GM21723 (cell line): Measurements from ENCODE around the gene CDCA8.
A peak's percentile ranks its signal among the peaks of the same experiment; 100 is the strongest.
"Not testable (repeated sequence)": the region's sequence is repeated elsewhere in the genome, so short reads cannot be mapped to it uniquely, and the experiment has no call there.

Source experiments
- ATAC-seq: cut with Tn5 transposase; IDR thresholded peaks from one replicate; pipeline ENCODE4 v1.9.1; 2021; ENCODE audit warnings: mild to moderate bottlenecking, moderate library complexity; ENCODE audit not compliant: unreplicated experiment

Gene CDCA8

GRCh38 chr1:37672136-37672870 is 20.0 kb upstream of the CDCA8 start:
- no peak for ATAC-seq

GRCh38 chr1:37673920-37674319 is 18.4 kb upstream of the CDCA8 start:
- no peak for ATAC-seq

DNA sequence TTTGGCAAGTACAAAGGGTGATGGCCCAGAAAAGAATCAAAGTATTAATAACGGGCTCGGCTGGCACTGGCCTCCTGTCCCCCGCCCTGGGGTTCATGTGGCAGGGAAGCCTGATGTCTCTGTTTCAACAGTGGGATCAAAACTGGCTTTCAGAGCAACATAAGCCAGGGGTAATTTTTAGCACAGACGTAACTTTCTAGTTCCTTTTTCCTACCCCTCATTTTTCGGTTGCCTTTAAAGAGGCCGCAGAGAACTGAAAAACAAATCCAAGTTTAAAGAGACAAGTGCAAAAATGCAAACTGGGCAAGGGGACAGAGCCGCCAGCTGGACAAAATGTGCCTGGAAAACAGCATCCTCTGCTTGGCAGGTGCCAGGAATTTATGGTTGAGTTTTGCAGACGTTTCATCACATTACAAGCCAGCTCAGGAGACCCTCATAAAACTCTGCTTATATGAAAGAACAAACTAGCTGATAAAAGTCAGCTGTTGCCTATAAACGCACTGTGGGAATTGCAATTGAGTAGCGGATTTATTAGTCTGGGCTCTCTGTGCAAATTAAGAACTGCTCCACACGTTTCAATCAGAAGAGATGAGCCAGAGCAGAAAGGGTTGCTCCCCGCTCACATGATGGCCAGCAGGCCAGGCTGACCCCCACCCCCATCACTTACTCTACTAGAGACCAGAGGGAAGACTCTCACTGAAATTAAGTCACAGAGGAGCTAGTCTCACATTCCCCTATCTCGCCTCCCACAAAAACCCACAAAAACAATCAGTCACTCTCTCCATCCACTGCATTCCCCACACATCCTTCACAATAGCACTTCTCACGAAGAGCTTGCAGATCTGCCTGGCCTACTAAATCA is 15.8 kb upstream of the CDCA8 start:
- no peak for ATAC-seq

DNA sequence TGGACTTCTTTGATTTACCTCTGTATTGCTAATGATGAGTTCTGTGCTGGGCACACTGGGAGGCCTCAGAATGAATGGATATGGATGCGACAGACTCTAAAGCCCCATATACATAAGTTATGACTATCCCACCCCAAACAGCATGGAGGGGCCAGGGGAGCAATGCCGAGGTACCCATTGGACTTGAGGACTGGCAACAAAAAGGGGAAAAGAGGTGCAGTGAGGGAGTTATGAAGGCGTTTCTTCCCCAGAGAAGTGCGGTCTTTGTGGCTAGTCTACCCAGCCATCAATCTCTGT is 15.2 kb upstream of the CDCA8 start:
- ATAC-seq, result no peak

GRCh38 chr1:37677808-37678207 is 14.5 kb upstream of the CDCA8 start:
- no peak for ATAC-seq

- ATAC-seq, result no peak
Observed at GRCh38 chr1:37680933-37681332, 11.4 kb upstream of the CDCA8 start.

- ATAC-seq, result no peak
Observed at GRCh38 chr1:37682334-37682987, 9.9 kb upstream of the CDCA8 start.

- ATAC-seq, result not testable (repeated sequence)
Observed at GRCh38 chr1:37684182-37684581, 8.1 kb upstream of the CDCA8 start.

DNA sequence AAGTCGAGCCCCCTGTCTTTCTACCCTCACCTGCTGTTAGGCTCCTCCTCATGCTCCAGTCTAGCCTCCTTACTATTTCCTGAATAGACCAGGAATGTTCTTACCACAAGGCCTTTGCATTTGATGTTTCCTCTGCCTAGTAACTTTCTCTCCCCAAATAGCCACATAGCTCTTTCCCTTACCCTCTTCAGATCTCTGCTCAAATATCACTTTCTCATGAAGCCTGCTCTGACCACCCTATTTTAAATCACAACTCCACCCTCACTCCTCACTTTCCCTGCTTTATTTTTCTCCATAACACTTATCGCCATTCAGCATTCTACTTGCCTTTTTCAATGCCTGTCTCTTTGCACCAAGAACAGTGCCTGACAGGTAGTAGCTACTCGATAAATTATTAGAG is 6.6 kb upstream of the CDCA8 start:
- no peak for ATAC-seq

- ATAC-seq, result not testable (repeated sequence)
Observed at GRCh38 chr1:37687764-37688163, 4.6 kb upstream of the CDCA8 start.

- no peak for ATAC-seq
Observed at GRCh38 chr1:37688926-37689325, 3.4 kb upstream of the CDCA8 start.

DNA sequence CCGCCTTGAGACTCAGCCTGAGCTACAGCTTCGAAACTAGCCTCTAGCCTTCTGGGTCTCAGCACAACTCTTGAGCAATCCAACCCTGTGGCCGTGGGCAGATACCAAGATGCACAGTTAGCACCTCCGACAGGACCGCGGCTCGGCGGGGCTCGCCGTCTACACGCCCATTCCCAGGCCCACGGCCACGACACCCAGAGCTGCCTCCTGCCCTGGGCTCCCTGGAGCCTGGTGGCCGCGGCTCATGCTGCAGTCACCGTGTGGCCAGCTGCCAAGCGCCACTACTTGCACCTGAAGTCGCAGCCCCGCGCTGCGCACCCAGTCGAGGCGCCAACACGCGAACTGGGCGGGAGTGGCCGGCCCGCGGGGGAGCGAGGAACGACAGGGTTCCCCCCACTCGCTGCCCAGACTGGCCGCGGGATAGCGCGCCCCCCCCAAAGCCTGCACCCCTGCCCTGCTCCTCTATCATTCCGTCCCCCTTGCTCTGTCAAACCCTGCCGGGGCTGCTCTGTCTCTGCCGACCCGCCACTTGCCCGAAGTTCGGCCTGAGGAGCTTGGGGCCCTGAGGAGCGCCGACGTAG is 729 bp upstream of the CDCA8 start:
- ATAC-seq, result peak; percentile 7

- ATAC-seq, result no peak
Observed at GRCh38 chr1:37692834-37693175, 489 bp downstream of the CDCA8 start.

GRCh38 chr1:37697090-37697489 is 4.8 kb downstream of the CDCA8 start:
- ATAC-seq, result no peak

- ATAC-seq, result no peak
Observed at GRCh38 chr1:37697737-37698136, 5.4 kb downstream of the CDCA8 start.

DNA sequence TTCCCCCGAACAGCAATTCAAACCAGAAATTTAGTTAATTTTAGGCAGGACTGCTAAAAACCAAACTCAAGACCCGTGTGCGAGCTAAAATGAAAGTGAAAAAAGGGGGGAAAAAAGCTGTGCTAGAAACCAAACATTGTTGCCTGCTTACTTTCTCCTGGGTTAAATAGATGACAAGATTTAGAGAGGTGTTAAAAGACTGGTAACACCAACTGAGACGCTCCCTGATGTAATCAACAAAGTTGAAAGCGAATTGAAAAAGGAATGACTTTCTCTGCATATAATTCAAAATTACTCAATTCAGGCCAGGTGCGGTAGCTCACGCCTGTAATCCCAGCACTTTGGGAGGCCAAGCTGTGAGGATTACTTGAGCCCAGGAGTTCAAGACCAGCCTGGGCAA is 6.8 kb downstream of the CDCA8 start:
- no peak for ATAC-seq

DNA sequence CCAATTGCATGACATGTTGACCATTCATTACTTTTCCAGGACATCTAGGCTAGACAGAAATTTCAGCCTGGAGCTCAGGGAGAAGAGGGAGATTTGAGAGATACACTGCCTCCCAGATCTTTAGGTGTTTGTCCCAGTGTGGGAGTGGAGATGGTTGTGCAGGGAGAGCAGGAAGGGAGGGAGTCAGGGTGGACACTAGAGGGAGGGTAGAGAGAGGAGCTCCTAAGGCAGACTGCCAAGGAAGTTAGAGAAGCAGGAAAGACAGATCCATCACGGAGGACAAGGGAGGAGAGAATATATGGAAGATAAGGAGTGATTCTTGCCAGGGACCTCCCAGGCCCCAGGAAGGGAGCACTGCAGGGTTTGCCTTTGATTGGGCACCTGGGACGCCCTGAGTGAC is 8.7 kb downstream of the CDCA8 start:
- ATAC-seq, result no peak

DNA sequence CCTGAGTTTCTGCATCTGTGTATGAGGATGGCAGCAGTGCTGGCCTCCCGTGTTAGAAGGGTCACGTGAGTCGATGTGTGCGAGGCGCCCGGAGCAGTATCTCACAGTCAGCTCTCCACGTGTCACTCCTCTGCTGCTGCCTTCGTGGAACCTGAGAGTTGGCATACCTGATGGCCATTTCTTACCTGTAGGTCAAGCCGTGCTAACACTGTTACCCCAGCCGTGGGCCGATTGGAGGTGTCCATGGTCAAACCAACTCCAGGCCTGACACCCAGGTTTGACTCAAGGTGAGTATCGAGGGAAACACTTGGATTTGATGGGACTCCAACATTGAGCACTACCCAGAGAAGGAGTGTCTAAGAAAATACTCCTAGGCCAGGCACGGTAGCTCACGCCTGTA is 10.7 kb downstream of the CDCA8 start:
- no peak for ATAC-seq

DNA sequence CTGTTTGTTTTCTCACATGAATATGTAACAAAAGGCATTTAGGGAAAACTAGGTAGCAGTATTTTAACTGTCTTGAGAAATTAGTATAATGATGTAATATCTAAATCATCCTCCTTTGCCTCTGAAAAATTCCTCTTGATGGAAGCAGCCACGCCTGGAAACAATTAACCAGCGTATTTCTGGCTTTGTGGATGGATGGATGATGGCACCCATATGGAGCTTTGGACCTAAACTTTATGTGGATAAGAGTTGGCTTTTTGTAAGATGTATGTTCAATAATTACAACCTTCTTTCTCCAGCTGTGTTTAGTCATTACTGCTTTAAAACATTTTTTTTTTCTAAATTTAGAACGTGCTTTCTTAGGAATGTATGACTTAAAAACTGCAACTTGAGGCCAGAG is 12.7 kb downstream of the CDCA8 start:
- ATAC-seq, result no peak

GRCh38 chr1:37705399-37705798 is 13.1 kb downstream of the CDCA8 start:
- ATAC-seq, result no peak

DNA sequence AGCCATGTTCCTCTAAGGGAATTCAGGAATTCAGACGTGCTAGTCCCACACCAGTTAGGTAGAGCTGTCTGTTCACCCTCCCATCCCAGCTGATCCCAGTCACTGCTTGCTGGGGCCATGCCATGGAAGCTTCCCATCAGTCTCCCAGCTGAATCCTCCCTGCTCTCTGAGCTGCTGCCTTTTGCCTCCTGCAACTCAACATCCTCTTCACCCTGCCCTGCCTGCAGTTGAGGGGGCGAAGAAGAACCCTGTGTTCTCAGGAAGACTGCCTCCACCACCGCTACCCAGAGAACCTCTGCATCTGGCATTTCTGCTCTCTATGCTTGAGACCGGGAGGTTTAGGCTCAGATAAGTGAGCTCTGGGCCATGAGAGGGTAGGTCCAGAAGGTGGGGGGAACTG is 16.2 kb downstream of the CDCA8 start:
- no peak for ATAC-seq

DNA sequence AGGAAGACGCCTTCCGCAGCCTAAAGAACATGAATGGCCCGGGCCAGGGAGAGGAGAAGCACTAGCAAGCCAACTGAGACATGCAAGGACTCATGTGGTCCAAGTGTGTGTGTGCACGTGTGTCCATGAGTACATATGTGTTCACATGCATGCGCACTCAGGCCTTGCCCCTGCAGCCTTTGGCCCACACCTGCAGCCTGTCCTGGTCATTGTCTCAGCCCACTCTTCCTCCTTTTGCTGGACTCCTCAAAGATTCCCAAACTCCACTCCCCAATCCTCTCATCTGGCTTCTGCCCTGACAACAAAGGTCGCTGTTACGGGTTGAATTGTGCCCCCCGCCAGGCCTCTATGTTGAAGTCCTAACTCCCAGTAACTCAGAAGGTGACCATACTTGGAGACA is 21.9 kb downstream of the CDCA8 start:
- ATAC-seq, result no peak
